Mesothelial cell of epicardium (in vitro differentiated cells): ENCODE data around the gene TXNDC16. TPM values are rescaled to one million over a fixed set of nuclear protein-coding genes. Genes with fewer than 3 reads are reported as not detected.

Experiments
- DNase-seq, 2 experiments: peaks; one replicate each; pipeline ENCODE4 v3.0.0; 2021; ENCODE audit warnings: low spot score in 2 of 2; ENCODE audit not compliant: unreplicated experiment in 2 of 2
- H3K27ac Mint-ChIP-seq: 2 replicates; pipeline ENCODE4 v1.8.0; 2021; ENCODE audit warnings: mixed read lengths
- H3K27me3 Mint-ChIP-seq: 2 replicates; pipeline ENCODE4 v1.8.0; 2021; ENCODE audit warnings: low read depth, mixed read lengths
- H3K36me3 Mint-ChIP-seq: 2 replicates; pipeline ENCODE4 v1.8.0; 2021; ENCODE audit warnings: mixed read lengths
- H3K4me1 Mint-ChIP-seq: 2 replicates; pipeline ENCODE4 v1.8.0; 2021; ENCODE audit warnings: mixed read lengths
- H3K4me3 Mint-ChIP-seq: 2 replicates; pipeline ENCODE4 v1.8.0; 2021; ENCODE audit warnings: mild to moderate bottlenecking, moderate library complexity, mixed read lengths
- H3K9me3 Mint-ChIP-seq: 2 replicates; pipeline ENCODE4 v1.8.0; 2021; ENCODE audit warnings: mixed read lengths
- total RNA-seq: library from RNA; stranded (reverse); gene quantifications from 3 replicates; pipeline ENCODE4 v1.2.1, GENCODE V29; 2021
- TF ChIP-seq, protein P1 (sequence below): fragments of 200-600 bp; sonication (generic); IDR thresholded peaks from one replicate; pipeline ENCODE4 v1.5.0; 2021; ENCODE audit warnings: antibody characterized with exemption; ENCODE audit not compliant: unreplicated experiment

Gene TXNDC16
- total RNA-seq, 1 donor from 2014 or later, result 12.7 TPM

DNA sequence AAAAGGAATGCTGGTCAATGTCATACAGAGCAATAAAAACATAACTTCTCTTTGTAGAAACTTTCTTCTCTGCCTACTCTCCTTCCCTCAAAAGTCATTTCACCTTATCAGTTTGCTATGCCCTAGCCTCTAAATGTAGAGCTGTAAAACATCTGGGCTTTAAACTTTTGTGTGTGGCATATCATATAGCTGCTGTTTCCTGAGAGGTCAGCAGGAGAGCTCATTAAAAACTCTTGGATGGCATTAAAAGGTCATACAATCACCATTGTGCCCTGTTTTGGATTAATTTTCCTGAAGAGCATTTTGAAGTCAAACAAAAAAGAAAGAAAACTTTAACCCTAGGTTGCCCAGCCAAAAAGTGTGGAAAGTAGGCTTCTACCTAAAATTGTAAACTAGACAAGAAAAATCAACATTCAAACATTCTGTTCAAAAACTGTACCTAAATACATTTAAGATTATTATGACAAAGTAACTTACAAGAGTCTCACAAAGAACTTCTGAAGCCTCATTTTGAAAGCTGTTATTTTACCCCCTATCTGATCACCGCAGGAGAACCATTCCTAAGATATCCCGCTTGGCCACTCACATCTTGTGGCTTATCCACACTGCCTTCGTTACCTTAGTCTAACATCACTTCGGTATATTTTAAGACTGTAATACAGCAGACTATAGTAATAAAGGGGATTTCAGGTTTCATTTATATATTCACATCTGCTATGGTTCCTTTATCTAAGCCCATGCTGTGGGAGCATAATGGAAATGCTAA lies 38.1 kb downstream of the TXNDC16 start:
- no peak overlapping the region for H3K4me3 Mint-ChIP-seq
- H3K4me1 Mint-ChIP-seq, result no peaks in the 10 kb centered on the region
- no peak for DNase-seq
- peaks cover under 1% of the 10 kb centered on the region for H3K36me3 Mint-ChIP-seq
- TF ChIP-seq, protein P1, sequence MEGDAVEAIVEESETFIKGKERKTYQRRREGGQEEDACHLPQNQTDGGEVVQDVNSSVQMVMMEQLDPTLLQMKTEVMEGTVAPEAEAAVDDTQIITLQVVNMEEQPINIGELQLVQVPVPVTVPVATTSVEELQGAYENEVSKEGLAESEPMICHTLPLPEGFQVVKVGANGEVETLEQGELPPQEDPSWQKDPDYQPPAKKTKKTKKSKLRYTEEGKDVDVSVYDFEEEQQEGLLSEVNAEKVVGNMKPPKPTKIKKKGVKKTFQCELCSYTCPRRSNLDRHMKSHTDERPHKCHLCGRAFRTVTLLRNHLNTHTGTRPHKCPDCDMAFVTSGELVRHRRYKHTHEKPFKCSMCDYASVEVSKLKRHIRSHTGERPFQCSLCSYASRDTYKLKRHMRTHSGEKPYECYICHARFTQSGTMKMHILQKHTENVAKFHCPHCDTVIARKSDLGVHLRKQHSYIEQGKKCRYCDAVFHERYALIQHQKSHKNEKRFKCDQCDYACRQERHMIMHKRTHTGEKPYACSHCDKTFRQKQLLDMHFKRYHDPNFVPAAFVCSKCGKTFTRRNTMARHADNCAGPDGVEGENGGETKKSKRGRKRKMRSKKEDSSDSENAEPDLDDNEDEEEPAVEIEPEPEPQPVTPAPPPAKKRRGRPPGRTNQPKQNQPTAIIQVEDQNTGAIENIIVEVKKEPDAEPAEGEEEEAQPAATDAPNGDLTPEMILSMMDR, result no peak
- H3K9me3 Mint-ChIP-seq, result no peaks in the 10 kb centered on the region
- no peaks in the 10 kb centered on the region for H3K27me3 Mint-ChIP-seq
- H3K27ac Mint-ChIP-seq, result no peak overlapping the region

DNA sequence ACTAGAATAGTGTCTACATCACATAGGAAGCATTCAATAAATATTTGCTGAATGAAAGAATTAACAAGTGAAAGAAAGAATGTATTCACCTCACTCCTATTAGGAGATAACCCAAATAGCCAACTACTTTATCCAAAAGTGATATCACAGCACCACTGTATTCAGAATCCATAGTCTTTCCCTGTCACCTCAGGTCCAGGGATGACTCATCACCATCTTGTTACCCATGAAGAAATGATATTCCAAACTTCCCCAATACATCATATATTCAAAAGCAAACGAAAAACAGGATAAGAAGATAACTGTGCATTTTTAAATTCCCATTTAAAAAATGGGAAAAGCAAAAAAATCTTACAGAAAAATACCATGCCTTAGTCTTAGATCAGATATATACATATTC lies 39.1 kb downstream of the TXNDC16 start:
- Mint-ChIP-seq H3K4me3 (no peak overlapping the region), H3K4me1 (no peaks in the 10 kb centered on the region), H3K27ac (no peak overlapping the region), H3K36me3 (peaks cover 5% of the 10 kb centered on the region), H3K9me3 (peaks cover 4% of the 10 kb centered on the region), H3K27me3 (no peaks in the 10 kb centered on the region)
- DNase-seq, result no peak
- TF ChIP-seq, protein P1, result no peak

DNA sequence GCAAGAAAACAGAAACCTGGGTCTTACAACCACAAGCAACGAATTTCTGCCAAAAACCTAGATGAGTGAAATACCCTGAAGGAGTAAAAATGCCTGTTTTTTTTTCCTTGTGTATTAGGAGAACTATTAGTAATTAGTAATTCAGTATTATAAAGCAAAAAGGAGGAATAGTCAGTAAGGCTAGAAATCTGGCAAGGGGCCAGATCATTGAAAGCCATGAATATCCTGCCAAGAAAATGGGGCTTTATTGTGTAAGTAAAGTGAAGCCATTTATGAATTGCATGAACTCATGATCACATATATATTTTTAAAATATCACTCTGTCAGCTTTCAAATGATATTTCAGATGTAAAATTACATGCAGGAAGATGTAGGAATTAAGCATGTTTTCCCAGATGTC lies 57.9 kb downstream of the TXNDC16 start:
- H3K4me3 Mint-ChIP-seq, result no peak overlapping the region
- TF ChIP-seq, protein P1, result no peak
- H3K4me1 Mint-ChIP-seq, result no peaks in the 10 kb centered on the region
- no peak overlapping the region for H3K27ac Mint-ChIP-seq
- H3K36me3 Mint-ChIP-seq, result peaks cover 44% of the 10 kb centered on the region
- no peak for DNase-seq
- H3K27me3 Mint-ChIP-seq, result no peaks in the 10 kb centered on the region
- peaks cover 27% of the 10 kb centered on the region for H3K9me3 Mint-ChIP-seq

DNA sequence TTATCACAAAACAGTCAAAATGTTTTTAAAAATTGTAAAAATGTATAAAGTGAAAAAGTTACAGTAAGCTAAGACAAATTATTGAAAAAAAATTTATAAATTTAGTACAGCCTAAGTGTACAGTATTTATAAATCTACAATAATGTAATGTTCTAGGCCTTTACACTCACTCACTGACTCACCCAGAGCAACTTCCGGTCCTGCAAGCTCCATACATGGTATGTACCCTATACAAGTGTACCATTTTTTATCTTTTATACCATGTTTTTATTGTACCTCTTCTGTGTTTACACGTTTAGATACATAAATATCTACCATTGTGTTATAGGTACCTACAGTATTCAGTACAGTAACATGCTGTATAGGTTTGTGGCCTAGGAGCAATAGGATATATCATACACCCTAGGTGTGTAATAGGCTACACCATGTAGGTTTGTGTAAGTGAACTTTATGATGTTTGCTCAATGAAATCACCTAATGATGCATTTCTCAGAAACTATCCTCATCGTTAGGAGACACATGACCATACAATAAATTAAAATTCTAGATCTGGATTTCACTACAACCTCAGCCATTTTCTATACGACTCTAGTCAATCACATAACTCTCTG lies 66.8 kb downstream of the TXNDC16 start:
- no peaks in the 10 kb centered on the region for H3K27me3 Mint-ChIP-seq
- H3K4me1 Mint-ChIP-seq, result no peaks in the 10 kb centered on the region
- H3K27ac Mint-ChIP-seq, result no peak overlapping the region
- H3K4me3 Mint-ChIP-seq, result no peak overlapping the region
- DNase-seq, result no peak
- TF ChIP-seq, protein P1, result no peak
- peaks cover 7% of the 10 kb centered on the region for H3K36me3 Mint-ChIP-seq
- peaks cover 3% of the 10 kb centered on the region for H3K9me3 Mint-ChIP-seq

DNA sequence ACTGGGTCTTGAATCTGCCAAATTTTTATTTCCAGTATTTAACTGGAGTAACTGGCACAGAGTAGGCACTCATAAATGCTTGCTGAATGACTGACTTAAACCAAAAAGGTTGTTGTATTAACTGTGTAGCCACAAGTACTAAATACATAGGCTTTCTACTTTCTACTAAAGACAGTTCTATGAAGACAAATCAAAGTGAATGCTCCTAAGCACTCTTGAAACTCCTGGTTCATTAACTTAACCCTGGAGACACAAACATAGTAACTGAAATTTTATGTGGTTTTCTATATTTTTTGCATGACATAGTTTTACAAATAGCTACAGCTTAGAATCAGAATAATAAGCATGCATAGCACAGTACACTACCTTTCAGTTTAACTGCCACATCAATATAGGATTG lies 70.4 kb downstream of the TXNDC16 start:
- no peaks in the 10 kb centered on the region for H3K27me3 Mint-ChIP-seq
- peaks cover 37% of the 10 kb centered on the region for H3K9me3 Mint-ChIP-seq
- no peak overlapping the region for H3K27ac Mint-ChIP-seq
- TF ChIP-seq, protein P1, result no peak
- DNase-seq, result no peak
- H3K4me3 Mint-ChIP-seq, result no peak overlapping the region
- peaks cover 37% of the 10 kb centered on the region for H3K36me3 Mint-ChIP-seq
- no peaks in the 10 kb centered on the region for H3K4me1 Mint-ChIP-seq
